SK-N-SH treated with all-trans-retinoic acid at 6 μM for 48 hours (cell line): ENCODE results near the gene KCNA5.

ENCODE experiments used
- RARB ChIP-seq: fragments of 250-450 bp; sonication (Bioruptor Pico); IDR thresholded peaks from 2 replicates; pipeline ENCODE4 v1.8.0; 2021; ENCODE audit warnings: mild to moderate bottlenecking, moderate library complexity
- TCF4 ChIP-seq: fragments of 250-450 bp; sonication (Bioruptor Pico); IDR thresholded peaks from 2 replicates; pipeline ENCODE4 v1.8.0; 2021; ENCODE audit warnings: mild to moderate bottlenecking, moderate library complexity, borderline replicate concordance
- TOX ChIP-seq: fragments of 250-450 bp; sonication (Bioruptor Pico); IDR thresholded peaks from 2 replicates; pipeline ENCODE4 v1.8.0; 2021; ENCODE audit warnings: mild to moderate bottlenecking, moderate library complexity, borderline replicate concordance
- ZFP3 ChIP-seq: fragments of 250-450 bp; sonication (Bioruptor Pico); IDR thresholded peaks from 2 replicates; pipeline ENCODE4 v1.5.0; 2020; ENCODE audit warnings: mild to moderate bottlenecking, moderate library complexity
- ZFP30 ChIP-seq: fragments of 450-650 bp; formaldehyde crosslinking; IDR thresholded peaks from 2 replicates; pipeline ENCODE4 v1.5.0; 2022; ENCODE audit warnings: mild to moderate bottlenecking, moderate library complexity
- TF ChIP-seq, protein P1 (sequence below): fragments of 250-450 bp; sonication (Bioruptor Pico); IDR thresholded peaks from 2 replicates; pipeline ENCODE4 v1.8.0; 2020; ENCODE audit warnings: mild to moderate bottlenecking, moderate library complexity, borderline replicate concordance
- TF ChIP-seq, protein P2 (sequence below): fragments of 250-450 bp; sonication (Bioruptor Pico); IDR thresholded peaks from 2 replicates; pipeline ENCODE4 v1.5.0; 2020; ENCODE audit warnings: mild to moderate bottlenecking, moderate library complexity

DNA sequence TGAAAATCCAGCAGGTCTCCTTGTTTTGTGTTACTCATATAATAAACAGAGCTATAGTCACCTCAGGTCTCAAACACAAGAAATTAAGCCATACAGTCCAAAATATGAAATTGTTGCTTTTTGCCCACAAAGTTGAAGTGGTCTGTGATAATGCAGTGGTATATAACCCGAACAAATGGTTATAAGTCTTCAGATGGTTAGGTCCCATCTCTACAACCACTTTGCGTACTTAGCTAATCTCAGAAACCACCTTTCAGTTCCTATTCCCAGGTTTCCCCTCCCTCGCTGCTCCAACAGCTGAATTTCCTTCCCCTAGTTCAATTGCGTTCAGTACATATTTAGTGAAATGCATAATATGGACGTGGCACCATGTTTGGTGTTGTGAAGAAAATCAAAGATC is 3.3 kb upstream of the KCNA5 start:
- TF ChIP-seq, protein P1, sequence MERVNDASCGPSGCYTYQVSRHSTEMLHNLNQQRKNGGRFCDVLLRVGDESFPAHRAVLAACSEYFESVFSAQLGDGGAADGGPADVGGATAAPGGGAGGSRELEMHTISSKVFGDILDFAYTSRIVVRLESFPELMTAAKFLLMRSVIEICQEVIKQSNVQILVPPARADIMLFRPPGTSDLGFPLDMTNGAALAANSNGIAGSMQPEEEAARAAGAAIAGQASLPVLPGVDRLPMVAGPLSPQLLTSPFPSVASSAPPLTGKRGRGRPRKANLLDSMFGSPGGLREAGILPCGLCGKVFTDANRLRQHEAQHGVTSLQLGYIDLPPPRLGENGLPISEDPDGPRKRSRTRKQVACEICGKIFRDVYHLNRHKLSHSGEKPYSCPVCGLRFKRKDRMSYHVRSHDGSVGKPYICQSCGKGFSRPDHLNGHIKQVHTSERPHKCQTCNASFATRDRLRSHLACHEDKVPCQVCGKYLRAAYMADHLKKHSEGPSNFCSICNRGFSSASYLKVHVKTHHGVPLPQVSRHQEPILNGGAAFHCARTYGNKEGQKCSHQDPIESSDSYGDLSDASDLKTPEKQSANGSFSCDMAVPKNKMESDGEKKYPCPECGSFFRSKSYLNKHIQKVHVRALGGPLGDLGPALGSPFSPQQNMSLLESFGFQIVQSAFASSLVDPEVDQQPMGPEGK (CRISPR knock-in tag), result no peak
- TF ChIP-seq, protein P2, sequence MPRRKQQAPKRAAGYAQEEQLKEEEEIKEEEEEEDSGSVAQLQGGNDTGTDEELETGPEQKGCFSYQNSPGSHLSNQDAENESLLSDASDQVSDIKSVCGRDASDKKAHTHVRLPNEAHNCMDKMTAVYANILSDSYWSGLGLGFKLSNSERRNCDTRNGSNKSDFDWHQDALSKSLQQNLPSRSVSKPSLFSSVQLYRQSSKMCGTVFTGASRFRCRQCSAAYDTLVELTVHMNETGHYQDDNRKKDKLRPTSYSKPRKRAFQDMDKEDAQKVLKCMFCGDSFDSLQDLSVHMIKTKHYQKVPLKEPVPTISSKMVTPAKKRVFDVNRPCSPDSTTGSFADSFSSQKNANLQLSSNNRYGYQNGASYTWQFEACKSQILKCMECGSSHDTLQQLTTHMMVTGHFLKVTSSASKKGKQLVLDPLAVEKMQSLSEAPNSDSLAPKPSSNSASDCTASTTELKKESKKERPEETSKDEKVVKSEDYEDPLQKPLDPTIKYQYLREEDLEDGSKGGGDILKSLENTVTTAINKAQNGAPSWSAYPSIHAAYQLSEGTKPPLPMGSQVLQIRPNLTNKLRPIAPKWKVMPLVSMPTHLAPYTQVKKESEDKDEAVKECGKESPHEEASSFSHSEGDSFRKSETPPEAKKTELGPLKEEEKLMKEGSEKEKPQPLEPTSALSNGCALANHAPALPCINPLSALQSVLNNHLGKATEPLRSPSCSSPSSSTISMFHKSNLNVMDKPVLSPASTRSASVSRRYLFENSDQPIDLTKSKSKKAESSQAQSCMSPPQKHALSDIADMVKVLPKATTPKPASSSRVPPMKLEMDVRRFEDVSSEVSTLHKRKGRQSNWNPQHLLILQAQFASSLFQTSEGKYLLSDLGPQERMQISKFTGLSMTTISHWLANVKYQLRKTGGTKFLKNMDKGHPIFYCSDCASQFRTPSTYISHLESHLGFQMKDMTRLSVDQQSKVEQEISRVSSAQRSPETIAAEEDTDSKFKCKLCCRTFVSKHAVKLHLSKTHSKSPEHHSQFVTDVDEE (CRISPR knock-in tag), result no peak
- TF ChIP-seq TOX, result no peak
- no peak for TF ChIP-seq ZFP30 (CRISPR knock-in tag)
- TF ChIP-seq RARB (CRISPR knock-in tag), result no peak
- no peak for TF ChIP-seq TCF4 (CRISPR knock-in tag)
- TF ChIP-seq ZFP3 (CRISPR knock-in tag), result no peak
